Measurements from ENCODE around the gene PUS3.

PUS3 gene

DNA sequence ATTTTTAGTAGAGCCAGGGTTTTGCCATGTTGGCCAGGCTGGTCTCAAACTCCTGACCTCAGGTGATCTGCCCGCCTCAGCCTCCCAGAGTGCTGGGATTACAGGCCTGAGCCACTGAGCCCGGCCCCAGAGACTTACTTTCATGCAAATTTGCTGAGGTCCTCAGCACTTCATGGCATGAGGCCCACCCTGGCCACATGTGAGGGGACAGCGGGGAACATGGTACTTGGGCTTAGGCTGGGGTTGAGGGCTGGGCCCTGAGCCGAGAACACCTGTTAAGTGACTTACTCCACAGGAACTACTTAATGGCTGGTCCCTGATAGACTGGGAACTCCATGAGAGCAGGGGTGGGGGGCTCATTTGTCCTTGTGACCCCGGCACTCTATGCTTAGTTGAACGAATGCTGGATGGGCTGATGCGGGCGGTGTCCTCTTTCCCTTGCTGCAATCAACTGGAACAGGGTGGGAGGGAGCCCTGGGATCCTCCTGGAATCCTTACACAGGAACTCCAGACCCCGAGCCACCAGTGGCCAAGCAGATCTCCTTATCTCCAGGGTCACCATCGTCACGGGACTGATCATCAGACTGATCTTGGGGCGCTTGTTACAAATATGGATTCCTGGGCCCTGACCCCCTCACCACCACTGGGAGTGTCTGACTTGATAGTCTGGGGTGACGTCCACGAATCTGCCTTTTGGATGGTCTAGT lies 43.9 kb upstream of the PUS3 start:
- H3K27ac ChIP-seq (ENCODE audit: low read depth, low read length, severe bottlenecking): no peak overlapping the region
- 89 to 93% methylated on average over 10 to 12 of the region's 14 CpGs for WGBS, 2 experiments (ENCODE audit: insufficient coverage in 2 of 2)
- no peaks in the 10 kb centered on the region for H3K9me3 ChIP-seq (ENCODE audit: control insufficient read depth, low read length)
- H3K4me3 ChIP-seq (ENCODE audit: extremely low read depth, insufficient read depth, low read length, poor library complexity, severe bottlenecking): no peak overlapping the region
- H3K4me1 ChIP-seq (ENCODE audit: control insufficient read depth, insufficient read depth, low read length, poor library complexity, severe bottlenecking): no peaks in the 10 kb centered on the region
- no peaks in the 10 kb centered on the region for H3K36me3 ChIP-seq (ENCODE audit: control insufficient read depth, insufficient read depth, low read length)

DNA sequence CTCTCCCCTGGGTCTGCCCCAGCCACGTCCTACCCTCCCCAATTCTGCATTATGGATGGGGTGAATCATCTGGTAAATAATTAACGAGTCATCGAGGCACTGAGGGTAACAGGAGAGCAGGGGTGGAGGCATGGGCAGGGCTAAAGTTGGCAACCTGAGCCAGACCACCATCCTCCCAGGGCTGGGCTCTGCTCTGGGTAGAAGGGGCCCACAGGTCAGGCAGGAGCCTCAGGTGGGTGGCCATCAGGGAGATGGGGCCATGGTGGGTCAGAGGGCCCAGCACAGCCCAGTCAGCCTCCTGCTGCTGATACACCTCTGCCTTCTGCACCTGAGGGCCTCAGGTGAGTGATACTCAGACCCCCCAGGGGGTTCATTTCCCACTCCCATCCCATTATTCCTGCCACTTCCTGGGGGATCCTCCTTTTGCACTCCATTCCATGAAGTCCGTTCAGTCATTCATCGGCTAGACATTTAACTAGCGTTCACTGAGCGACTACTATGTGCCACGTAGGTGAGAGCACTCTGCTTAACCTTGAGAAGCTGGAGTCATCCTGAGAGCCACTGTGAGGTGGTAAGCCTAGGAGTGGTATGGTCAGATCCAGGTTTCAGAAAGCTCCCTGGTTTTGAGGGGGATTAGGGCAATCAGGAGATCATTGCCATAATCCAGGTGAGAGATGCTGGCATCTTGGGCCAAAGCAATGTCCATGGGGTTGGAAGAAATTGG lies 43.0 kb upstream of the PUS3 start, which contains the start of gene VSIG10L2:
Gene VSIG10L2 (plus strand): TSS at position 248 of the 724 bp plus-strand sequence. CDS start 12 bp downstream, at position 260.
- Histone ChIP-seq H3K27ac (ENCODE audit: low read depth, low read length, severe bottlenecking) (no peak within 1 kb of the TSS), H3K4me1 (ENCODE audit: control insufficient read depth, insufficient read depth, low read length, poor library complexity, severe bottlenecking) (no peaks in the 10 kb centered on the region), H3K4me3 (ENCODE audit: extremely low read depth, insufficient read depth, low read length, poor library complexity, severe bottlenecking) (no peak within 1 kb of the TSS), H3K36me3 (ENCODE audit: control insufficient read depth, insufficient read depth, low read length) (no peaks in the 10 kb centered on the region), H3K9me3 (ENCODE audit: control insufficient read depth, low read length) (no peaks in the 10 kb centered on the region)
- 84 to 98% methylated on average over 5 to 6 of the region's 8 CpGs for WGBS, 2 experiments (ENCODE audit: insufficient coverage in 2 of 2)

DNA sequence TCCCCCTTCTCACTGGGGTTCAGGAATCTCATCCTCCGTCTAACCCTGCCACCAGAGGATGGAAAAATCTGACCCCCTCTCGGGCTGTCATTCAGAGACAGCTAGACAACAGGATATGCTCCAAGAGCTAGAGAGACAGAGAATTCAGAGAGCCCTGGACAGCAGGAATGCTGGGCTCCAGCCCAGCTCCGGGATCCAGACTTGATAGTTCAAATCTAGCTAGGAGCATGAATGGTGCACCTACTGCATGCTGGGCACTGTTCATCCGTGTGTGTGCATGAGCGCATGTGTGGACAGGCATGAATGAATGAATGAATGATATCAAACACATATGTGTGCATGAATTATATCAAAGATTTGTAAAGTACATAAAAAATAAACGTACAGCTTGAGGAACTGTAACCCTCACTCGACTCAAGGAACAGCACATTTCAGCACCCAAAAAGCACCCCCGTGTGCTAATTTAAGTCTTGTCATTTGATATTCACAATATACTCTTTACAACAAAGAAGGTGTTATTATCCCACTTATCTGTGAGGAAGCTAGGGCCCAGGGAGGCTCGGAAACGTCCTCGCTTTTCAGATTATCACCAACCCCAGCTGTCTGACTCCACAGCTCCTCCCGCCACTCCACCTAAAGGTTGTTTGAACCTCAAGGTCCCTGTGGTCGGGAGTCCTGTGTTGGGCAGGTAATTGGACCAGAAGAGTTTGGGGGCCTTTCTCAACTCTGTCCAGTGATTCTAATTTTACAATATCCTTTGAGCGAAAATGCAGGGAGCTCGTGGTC lies 42.2 kb upstream of the PUS3 start:
- Histone ChIP-seq H3K9me3 (ENCODE audit: control insufficient read depth, low read length) (no peaks in the 10 kb centered on the region), H3K4me3 (ENCODE audit: extremely low read depth, insufficient read depth, low read length, poor library complexity, severe bottlenecking) (no peak overlapping the region), H3K36me3 (ENCODE audit: control insufficient read depth, insufficient read depth, low read length) (no peaks in the 10 kb centered on the region), H3K27ac (ENCODE audit: low read depth, low read length, severe bottlenecking) (no peak overlapping the region), H3K4me1 (ENCODE audit: control insufficient read depth, insufficient read depth, low read length, poor library complexity, severe bottlenecking) (no peaks in the 10 kb centered on the region)
- 87 to 90% methylated on average over 5 to 10 of the region's 15 CpGs for WGBS, 2 experiments (ENCODE audit: insufficient coverage in 2 of 2)

DNA sequence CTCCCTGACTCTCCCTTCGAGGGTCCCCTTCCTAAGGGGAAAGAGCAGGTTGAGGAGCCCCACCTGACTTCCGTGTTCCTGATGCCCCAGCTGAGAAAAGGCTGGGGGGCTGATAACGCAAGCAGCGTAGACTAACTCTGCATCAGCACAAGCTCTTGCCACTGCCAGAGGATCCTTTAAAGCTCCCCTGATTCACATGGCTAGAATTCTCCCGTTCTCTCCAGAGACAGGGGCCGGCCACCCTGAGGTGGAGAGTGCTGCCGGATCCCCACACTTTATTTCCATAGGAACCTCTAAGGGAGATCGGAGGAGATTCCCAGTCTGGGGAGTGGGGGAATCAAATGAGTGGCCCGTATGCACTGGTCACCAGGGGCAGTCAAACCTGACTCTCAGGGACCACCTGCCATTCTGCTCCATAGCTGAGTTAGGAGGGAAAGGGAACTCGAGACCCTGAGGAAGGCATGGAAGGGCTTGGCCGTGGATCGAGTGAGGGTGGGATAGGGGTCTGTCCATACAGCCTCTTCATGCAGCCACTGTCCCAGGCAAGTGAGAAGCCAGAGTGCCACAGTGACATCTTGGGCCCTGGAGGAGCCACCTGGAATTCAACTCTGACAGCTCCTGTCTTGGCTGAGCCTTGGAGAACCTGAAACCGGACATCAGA lies 41.5 kb upstream of the PUS3 start:
- Histone ChIP-seq H3K36me3 (ENCODE audit: control insufficient read depth, insufficient read depth, low read length) (no peaks in the 10 kb centered on the region), H3K4me1 (ENCODE audit: control insufficient read depth, insufficient read depth, low read length, poor library complexity, severe bottlenecking) (no peaks in the 10 kb centered on the region), H3K27ac (ENCODE audit: low read depth, low read length, severe bottlenecking) (no peak overlapping the region), H3K9me3 (ENCODE audit: control insufficient read depth, low read length) (no peaks in the 10 kb centered on the region), H3K4me3 (ENCODE audit: extremely low read depth, insufficient read depth, low read length, poor library complexity, severe bottlenecking) (no peak overlapping the region)
- 82 to 84% methylated on average over 8 to 12 of the region's 13 CpGs for WGBS, 2 experiments (ENCODE audit: insufficient coverage in 2 of 2)

DNA sequence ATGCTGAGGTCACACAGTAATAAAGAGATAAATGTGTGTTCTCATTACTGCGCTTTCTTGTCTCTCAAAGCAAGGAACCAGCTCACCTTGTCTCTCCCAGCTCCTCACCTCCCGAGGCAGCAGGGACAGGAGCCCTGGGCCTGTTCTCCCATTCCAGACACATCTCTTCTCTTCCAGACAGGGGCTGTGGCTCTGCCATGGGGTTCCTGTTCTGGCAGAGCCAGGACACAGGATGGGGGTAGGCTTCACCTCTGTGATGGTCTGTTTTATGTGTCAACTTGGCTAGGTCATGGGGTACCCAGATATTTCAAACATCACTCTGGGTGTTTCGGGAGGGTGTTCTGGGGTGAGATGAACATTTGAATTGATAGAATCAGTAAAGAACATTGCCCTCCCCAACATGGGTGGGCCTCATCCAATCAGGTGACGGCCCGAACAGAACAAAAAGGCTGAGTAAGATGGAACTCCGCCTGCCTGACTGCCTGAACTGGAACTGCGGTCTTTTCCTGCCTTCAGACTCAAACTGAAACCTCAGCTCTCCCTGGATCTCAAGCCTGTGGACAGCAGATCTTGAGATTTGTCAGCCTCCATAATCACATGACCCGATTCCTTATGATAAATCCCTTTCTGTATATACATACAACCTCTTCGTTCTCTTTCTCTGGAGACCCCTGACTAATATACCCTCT lies 40.8 kb upstream of the PUS3 start:
- WGBS, 2 experiments (ENCODE audit: insufficient coverage in 2 of 2): 78 to 93% methylated on average over 4 to 9 of the region's 9 CpGs
- Histone ChIP-seq H3K4me3 (ENCODE audit: extremely low read depth, insufficient read depth, low read length, poor library complexity, severe bottlenecking) (no peak overlapping the region), H3K9me3 (ENCODE audit: control insufficient read depth, low read length) (no peaks in the 10 kb centered on the region), H3K36me3 (ENCODE audit: control insufficient read depth, insufficient read depth, low read length) (no peaks in the 10 kb centered on the region), H3K27ac (ENCODE audit: low read depth, low read length, severe bottlenecking) (no peak overlapping the region), H3K4me1 (ENCODE audit: control insufficient read depth, insufficient read depth, low read length, poor library complexity, severe bottlenecking) (no peaks in the 10 kb centered on the region)

DNA sequence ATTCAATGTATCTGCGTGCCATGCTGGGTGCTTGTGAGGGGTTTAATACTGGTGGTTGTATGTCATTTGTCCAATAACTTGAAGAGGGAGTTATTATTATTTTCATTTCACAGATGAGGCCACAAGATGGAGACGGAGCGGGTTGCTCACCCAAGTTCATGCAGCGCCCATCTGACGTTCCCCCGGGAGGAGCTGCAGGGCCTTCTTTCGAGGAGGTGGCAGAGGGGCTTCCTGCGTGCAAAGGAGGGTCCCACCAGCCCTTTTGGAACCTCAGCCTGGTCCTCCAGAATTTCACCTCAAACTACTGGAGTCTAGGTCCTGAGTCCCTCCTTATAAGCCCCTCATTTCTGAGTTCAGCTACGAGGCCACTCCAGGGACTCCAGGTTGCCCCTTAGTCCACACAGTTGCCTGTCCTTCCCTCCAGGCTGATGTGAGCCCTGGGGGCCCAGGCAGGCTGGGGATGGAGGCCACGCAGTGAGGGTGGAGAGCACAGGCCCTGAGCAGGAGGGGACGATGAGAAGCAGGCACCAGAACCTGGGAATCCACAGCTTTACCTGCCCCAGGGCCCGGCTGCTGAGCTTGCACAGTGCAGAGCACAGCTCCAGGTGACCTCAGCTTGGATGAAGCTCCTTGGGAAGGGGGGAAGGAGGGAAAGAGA lies 39.9 kb upstream of the PUS3 start:
- Histone ChIP-seq H3K4me1 (ENCODE audit: control insufficient read depth, insufficient read depth, low read length, poor library complexity, severe bottlenecking) (no peaks in the 10 kb centered on the region), H3K4me3 (ENCODE audit: extremely low read depth, insufficient read depth, low read length, poor library complexity, severe bottlenecking) (no peak overlapping the region), H3K27ac (ENCODE audit: low read depth, low read length, severe bottlenecking) (no peak overlapping the region), H3K9me3 (ENCODE audit: control insufficient read depth, low read length) (no peaks in the 10 kb centered on the region), H3K36me3 (ENCODE audit: control insufficient read depth, insufficient read depth, low read length) (no peaks in the 10 kb centered on the region)
- WGBS, 2 experiments (ENCODE audit: insufficient coverage in 2 of 2): 89 to 94% methylated on average over 9 to 12 of the region's 12 CpGs

DNA sequence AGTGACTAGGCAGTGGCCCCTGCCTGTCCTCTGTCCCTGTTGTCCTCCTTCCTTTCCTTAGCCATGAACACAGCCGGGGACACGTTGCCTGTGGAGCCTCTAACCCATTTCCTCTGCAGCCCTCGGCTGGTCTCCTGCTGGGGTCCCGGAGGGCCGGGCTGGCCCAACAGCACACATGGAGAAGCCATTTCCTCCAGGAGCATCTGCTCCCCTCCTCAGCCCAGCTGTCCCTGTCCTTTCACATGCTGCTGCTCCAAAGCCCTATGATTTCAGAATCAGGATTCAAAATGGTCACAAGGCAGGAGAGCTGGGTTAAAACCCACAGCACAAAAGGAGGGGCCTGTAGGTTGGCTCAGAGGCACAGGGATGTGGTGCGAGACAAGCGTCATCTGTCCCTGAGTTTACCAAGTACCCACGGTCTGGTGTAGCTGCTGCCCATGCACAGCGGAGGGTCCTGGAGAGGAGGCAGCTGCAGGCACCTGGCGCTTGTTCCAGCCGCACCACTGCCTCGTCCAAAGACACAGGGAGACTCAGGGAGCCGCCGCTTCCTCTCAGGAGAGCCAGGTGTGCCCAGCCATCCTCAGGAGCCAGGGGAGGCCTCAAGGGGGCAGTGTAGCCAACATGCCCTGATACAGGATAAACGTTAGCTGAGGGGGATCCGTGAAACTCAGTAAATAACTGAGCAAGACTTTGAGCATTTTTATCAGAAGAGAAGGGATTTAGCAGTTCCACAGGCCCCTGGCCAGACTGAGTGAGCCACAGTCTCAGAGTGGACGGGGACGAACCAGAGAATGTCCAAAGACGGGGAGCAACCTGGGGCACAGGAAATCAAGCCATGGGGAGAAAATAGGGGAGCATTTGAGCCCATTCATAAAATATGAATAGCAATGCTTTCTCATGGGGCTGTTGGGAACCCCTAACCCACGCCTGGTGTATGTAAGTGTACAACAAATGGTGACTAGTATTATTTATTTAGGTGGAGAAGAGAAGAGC lies 38.9 kb upstream of the PUS3 start:
- H3K4me3 ChIP-seq (ENCODE audit: extremely low read depth, insufficient read depth, low read length, poor library complexity, severe bottlenecking): no peak overlapping the region
- no peaks in the 10 kb centered on the region for H3K36me3 ChIP-seq (ENCODE audit: control insufficient read depth, insufficient read depth, low read length)
- H3K4me1 ChIP-seq (ENCODE audit: control insufficient read depth, insufficient read depth, low read length, poor library complexity, severe bottlenecking): no peaks in the 10 kb centered on the region
- no peak overlapping the region for H3K27ac ChIP-seq (ENCODE audit: low read depth, low read length, severe bottlenecking)
- H3K9me3 ChIP-seq (ENCODE audit: control insufficient read depth, low read length): no peaks in the 10 kb centered on the region
- WGBS, 2 experiments (ENCODE audit: insufficient coverage in 2 of 2): 42 to 43% methylated on average over 19 to 20 of the region's 20 CpGs

DNA sequence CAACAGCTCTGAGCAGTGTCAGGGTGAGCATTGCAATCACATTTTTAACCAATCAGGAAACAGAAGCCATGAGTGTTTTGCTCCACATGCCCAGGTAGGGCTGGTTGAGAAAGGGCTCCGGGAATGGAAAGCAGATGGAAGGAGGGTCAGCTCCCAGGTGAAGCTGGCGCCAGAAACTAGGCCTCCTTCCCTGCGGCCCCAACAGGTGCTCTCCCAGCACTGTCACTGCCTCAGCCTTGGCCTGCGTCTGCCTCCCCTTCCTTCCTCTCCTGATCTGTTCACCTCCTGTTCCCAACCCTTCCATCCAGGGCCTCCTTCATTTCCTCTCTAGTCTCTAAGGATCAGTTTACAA lies 38.2 kb upstream of the PUS3 start:
- Histone ChIP-seq H3K4me1 (ENCODE audit: control insufficient read depth, insufficient read depth, low read length, poor library complexity, severe bottlenecking) (no peaks in the 10 kb centered on the region), H3K27ac (ENCODE audit: low read depth, low read length, severe bottlenecking) (no peak overlapping the region), H3K36me3 (ENCODE audit: control insufficient read depth, insufficient read depth, low read length) (no peaks in the 10 kb centered on the region), H3K9me3 (ENCODE audit: control insufficient read depth, low read length) (no peaks in the 10 kb centered on the region), H3K4me3 (ENCODE audit: extremely low read depth, insufficient read depth, low read length, poor library complexity, severe bottlenecking) (no peak overlapping the region)
- WGBS, 2 experiments (ENCODE audit: insufficient coverage in 2 of 2): 89 to 98% methylated on average over 4 of the region's 4 CpGs

DNA sequence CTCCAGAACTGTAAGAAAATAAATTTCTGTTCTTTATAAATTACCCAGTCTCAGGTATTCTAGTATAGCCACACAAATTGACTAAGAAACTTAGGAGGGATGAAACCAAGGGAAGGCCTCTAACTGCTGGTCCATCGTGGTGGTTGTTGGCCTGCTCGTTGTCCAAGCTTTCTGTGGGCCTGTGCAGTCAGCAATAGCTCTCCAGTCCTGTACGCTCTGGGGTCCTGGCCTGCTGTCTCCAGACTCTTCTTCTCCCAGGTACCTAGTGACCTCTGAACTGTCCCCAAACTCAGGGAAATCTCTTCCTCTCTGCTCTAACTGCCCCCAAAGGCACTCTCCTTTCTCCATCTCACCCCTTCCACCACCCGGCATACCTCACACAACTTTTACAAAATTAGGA lies 37.1 kb upstream of the PUS3 start:
- no peaks in the 10 kb centered on the region for H3K9me3 ChIP-seq (ENCODE audit: control insufficient read depth, low read length)
- H3K27ac ChIP-seq (ENCODE audit: low read depth, low read length, severe bottlenecking): no peak overlapping the region
- H3K4me3 ChIP-seq (ENCODE audit: extremely low read depth, insufficient read depth, low read length, poor library complexity, severe bottlenecking): no peak overlapping the region
- H3K4me1 ChIP-seq (ENCODE audit: control insufficient read depth, insufficient read depth, low read length, poor library complexity, severe bottlenecking): no peaks in the 10 kb centered on the region
- 86 to 98% methylated on average over 3 to 4 of the region's 4 CpGs for WGBS, 2 experiments (ENCODE audit: insufficient coverage in 2 of 2)
- no peaks in the 10 kb centered on the region for H3K36me3 ChIP-seq (ENCODE audit: control insufficient read depth, insufficient read depth, low read length)

Data from mesodermal cell (in vitro differentiated cells).